GM19438 (cell line): Measurements from ENCODE around the gene CRIP1.
A peak's percentile ranks its signal among the peaks of the same experiment; 100 is the strongest.

Experiments used
- ATAC-seq: cut with Tn5 transposase; IDR thresholded peaks from one replicate; pipeline ENCODE4 v1.9.1; 2021; ENCODE audit warnings: low read depth; ENCODE audit not compliant: unreplicated experiment

The CRIP1 gene

GRCh38 chr14:105490572-105491365 lies 4.1 kb downstream of the CRIP1 start, which contains the start of gene TEDC1:
TEDC1 (plus strand) TSS chr14:105491246; CDS start chr14:105491376, 130 bp downstream.
- ATAC-seq = peak; percentile 67

GRCh38 chr14:105491366-105491973 lies 4.8 kb downstream of the CRIP1 start:
- ATAC-seq = peak; percentile 4

- no peak for ATAC-seq
Observed at GRCh38 chr14:105492031-105492970, 5.6 kb downstream of the CRIP1 start.

GRCh38 chr14:105492971-105493871 lies 6.5 kb downstream of the CRIP1 start:
- no peak for ATAC-seq

GRCh38 chr14:105493921-105494605 lies 7.4 kb downstream of the CRIP1 start:
- no peak for ATAC-seq

GRCh38 chr14:105494606-105494929 lies 7.9 kb downstream of the CRIP1 start:
- no peak for ATAC-seq

GRCh38 chr14:105495101-105495989 lies 8.7 kb downstream of the CRIP1 start:
- no peak for ATAC-seq

- no peak for ATAC-seq
Observed at GRCh38 chr14:105495990-105496830, 9.5 kb downstream of the CRIP1 start.

GRCh38 chr14:105496831-105497591 lies 10.3 kb downstream of the CRIP1 start:
- no peak for ATAC-seq

- ATAC-seq = no peak
Observed at GRCh38 chr14:105497671-105498429, 11.2 kb downstream of the CRIP1 start.

GRCh38 chr14:105498430-105499255 lies 12.0 kb downstream of the CRIP1 start:
- no peak for ATAC-seq

- ATAC-seq = no peak
Observed at GRCh38 chr14:105499256-105500035, 12.8 kb downstream of the CRIP1 start.

GRCh38 chr14:105500036-105500725 lies 13.5 kb downstream of the CRIP1 start:
- no peak for ATAC-seq

GRCh38 chr14:105500726-105501101 lies 14.0 kb downstream of the CRIP1 start:
- no peak for ATAC-seq
